Osteocyte (in vitro differentiated cells): ENCODE measurements around the gene MAP4K4. TPM values are rescaled to one million over a fixed set of nuclear protein-coding genes. Genes with fewer than 3 reads are reported as not detected.

ENCODE experiments used
- DNase-seq: peaks from one replicate; pipeline ENCODE4 v3.0.0; 2021; ENCODE audit warnings: mixed read lengths; ENCODE audit not compliant: unreplicated experiment; ENCODE audit errors: extremely low spot score
- H3K27ac Mint-ChIP-seq: one replicate; pipeline ENCODE4 v1.8.0; 2021; ENCODE audit warnings: mild to moderate bottlenecking, mixed read lengths; ENCODE audit not compliant: unreplicated experiment
- H3K27me3 Mint-ChIP-seq: one replicate; pipeline ENCODE4 v1.8.0; 2021; ENCODE audit warnings: mixed read lengths; ENCODE audit not compliant: unreplicated experiment
- H3K36me3 Mint-ChIP-seq: one replicate; pipeline ENCODE4 v1.8.0; 2021; ENCODE audit warnings: mixed read lengths; ENCODE audit not compliant: unreplicated experiment
- H3K4me1 Mint-ChIP-seq: one replicate; pipeline ENCODE4 v1.8.0; 2021; ENCODE audit warnings: mixed read lengths; ENCODE audit not compliant: unreplicated experiment
- H3K4me3 Mint-ChIP-seq: one replicate; pipeline ENCODE4 v1.8.0; 2021; ENCODE audit warnings: mild to moderate bottlenecking, moderate library complexity, mixed read lengths; ENCODE audit not compliant: unreplicated experiment
- H3K9me3 Mint-ChIP-seq: one replicate; pipeline ENCODE4 v1.8.0; 2021; ENCODE audit warnings: mixed read lengths; ENCODE audit not compliant: unreplicated experiment
- CTCF ChIP-seq: fragments of 200-600 bp; sonication (generic); IDR thresholded peaks from 2 replicates; pipeline ENCODE4 v1.5.0; 2021; ENCODE audit warnings: antibody characterized with exemption, mild to moderate bottlenecking, moderate library complexity
- total RNA-seq: library from RNA; stranded (reverse); gene quantifications from 2 replicates; pipeline ENCODE4 v1.2.1, GENCODE V29; 2021

The MAP4K4 gene
- total RNA-seq, 1 donor from 2014 or later: 126 TPM

GRCh38 chr2:101844055-101844635 lies 146.6 kb downstream of the MAP4K4 start:
- peaks cover 40% of the 10 kb centered on the region for H3K4me1 Mint-ChIP-seq
- H3K4me3 Mint-ChIP-seq: no peak overlapping the region

GRCh38 chr2:101846973-101847372 lies 149.5 kb downstream of the MAP4K4 start:
- no peak for TF ChIP-seq CTCF
- no peak overlapping the region for H3K4me3 Mint-ChIP-seq
- H3K27me3 Mint-ChIP-seq: no peaks in the 10 kb centered on the region
- no peak for DNase-seq
- no peaks in the 10 kb centered on the region for H3K9me3 Mint-ChIP-seq
- peaks cover 50% of the 10 kb centered on the region for H3K4me1 Mint-ChIP-seq
- peaks cover 42% of the 10 kb centered on the region for H3K36me3 Mint-ChIP-seq
- H3K27ac Mint-ChIP-seq: no peak overlapping the region

More at GRCh38 chr2:101844055-101844635, 146.6 kb downstream of the MAP4K4 start:
- Mint-ChIP-seq H3K36me3 (peaks cover 54% of the 10 kb centered on the region), H3K9me3 (no peaks in the 10 kb centered on the region), H3K27ac (peak overlapping the region; percentile 93), H3K27me3 (no peaks in the 10 kb centered on the region)
- TF ChIP-seq CTCF: no peak
- no peak for DNase-seq

- no peak overlapping the region for H3K4me3 Mint-ChIP-seq
- DNase-seq: no peak
- H3K27me3 Mint-ChIP-seq: no peaks in the 10 kb centered on the region
- TF ChIP-seq CTCF: no peak
- H3K36me3 Mint-ChIP-seq: peaks cover 42% of the 10 kb centered on the region
- peaks cover 45% of the 10 kb centered on the region for H3K4me1 Mint-ChIP-seq
- no peak overlapping the region for H3K27ac Mint-ChIP-seq
- no peaks in the 10 kb centered on the region for H3K9me3 Mint-ChIP-seq
Observed at GRCh38 chr2:101847661-101848339, 150.3 kb downstream of the MAP4K4 start.

- Mint-ChIP-seq H3K27ac (peak overlapping the region; percentile 21), H3K4me3 (no peak overlapping the region), H3K9me3 (no peaks in the 10 kb centered on the region), H3K36me3 (peaks cover 43% of the 10 kb centered on the region), H3K27me3 (no peaks in the 10 kb centered on the region), H3K4me1 (peaks cover 34% of the 10 kb centered on the region)
- no peak for TF ChIP-seq CTCF
- no peak for DNase-seq
Observed at GRCh38 chr2:101848769-101849410, 151.4 kb downstream of the MAP4K4 start.

GRCh38 chr2:101850450-101850849 lies 152.9 kb downstream of the MAP4K4 start:
- no peak for DNase-seq
- H3K4me1 Mint-ChIP-seq: peaks cover 22% of the 10 kb centered on the region
- H3K4me3 Mint-ChIP-seq: no peak overlapping the region
- TF ChIP-seq CTCF: no peak
- H3K27ac Mint-ChIP-seq: no peak overlapping the region
- H3K9me3 Mint-ChIP-seq: no peaks in the 10 kb centered on the region
- peaks cover 46% of the 10 kb centered on the region for H3K36me3 Mint-ChIP-seq
- no peaks in the 10 kb centered on the region for H3K27me3 Mint-ChIP-seq
